ENCODE measurements around the gene ASB2. TPM values are rescaled to one million over a fixed set of nuclear protein-coding genes. Genes with fewer than 3 reads are reported as not detected.

The ASB2 gene
- total RNA-seq, 1 donor from 2014 or later = 1.2 TPM

DNA sequence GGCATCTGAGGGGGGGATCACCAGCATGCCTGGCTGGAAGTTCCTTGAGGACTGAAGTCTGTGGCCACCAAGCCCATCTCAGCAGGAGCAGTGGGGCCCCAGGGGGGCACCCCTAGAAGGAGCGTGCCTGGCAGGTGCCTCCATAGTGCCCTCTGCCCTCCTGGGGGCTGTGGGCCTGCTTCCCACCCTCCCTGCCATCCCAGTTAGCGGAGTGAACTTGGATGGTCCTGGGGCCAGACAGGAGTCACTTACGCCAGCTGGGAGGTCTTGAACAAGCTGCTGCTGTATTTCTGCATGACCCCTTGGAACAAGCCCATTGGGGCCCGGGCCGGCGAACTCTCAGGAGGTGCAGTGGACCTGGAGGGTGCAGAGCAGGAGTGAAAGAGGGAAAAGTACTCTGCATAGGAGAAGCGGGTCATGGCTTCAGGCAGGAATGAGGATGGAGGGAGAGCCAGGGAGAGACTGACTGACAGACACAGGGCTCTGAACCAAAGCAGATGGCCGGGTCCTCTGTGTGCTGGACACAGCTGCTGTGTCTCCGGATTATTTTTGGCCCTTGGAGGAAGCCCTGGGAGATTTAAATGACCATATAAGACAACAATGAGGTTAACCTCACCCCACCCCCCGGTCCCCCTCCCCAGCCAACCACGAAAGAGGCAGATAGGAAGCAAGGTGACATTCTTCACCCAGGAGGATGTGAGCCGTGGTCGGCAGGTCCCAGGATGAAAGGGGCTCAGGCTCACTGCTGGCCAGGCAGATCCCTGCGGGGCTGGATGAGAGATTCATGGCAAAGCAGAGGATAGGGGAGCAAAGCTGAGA is 19.6 kb downstream of the ASB2 start:
- no peak for DNase-seq (ENCODE audit: low spot score in 2 of 2, unreplicated experiment in 2 of 2)
- Mint-ChIP-seq H3K27ac (peak overlapping the region; percentile 19), H3K36me3 (no peaks in the 10 kb centered on the region), H3K4me1 (peaks cover 20% of the 10 kb centered on the region), H3K9me3 (no peaks in the 10 kb centered on the region), H3K4me3 (no peak overlapping the region), H3K27me3 (ENCODE audit: low read depth) (no peaks in the 10 kb centered on the region)
- TF ChIP-seq, protein P1, sequence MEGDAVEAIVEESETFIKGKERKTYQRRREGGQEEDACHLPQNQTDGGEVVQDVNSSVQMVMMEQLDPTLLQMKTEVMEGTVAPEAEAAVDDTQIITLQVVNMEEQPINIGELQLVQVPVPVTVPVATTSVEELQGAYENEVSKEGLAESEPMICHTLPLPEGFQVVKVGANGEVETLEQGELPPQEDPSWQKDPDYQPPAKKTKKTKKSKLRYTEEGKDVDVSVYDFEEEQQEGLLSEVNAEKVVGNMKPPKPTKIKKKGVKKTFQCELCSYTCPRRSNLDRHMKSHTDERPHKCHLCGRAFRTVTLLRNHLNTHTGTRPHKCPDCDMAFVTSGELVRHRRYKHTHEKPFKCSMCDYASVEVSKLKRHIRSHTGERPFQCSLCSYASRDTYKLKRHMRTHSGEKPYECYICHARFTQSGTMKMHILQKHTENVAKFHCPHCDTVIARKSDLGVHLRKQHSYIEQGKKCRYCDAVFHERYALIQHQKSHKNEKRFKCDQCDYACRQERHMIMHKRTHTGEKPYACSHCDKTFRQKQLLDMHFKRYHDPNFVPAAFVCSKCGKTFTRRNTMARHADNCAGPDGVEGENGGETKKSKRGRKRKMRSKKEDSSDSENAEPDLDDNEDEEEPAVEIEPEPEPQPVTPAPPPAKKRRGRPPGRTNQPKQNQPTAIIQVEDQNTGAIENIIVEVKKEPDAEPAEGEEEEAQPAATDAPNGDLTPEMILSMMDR (IDR thresholded peaks at IDR 0.05; ENCODE audit: unreplicated experiment) = no peak

DNA sequence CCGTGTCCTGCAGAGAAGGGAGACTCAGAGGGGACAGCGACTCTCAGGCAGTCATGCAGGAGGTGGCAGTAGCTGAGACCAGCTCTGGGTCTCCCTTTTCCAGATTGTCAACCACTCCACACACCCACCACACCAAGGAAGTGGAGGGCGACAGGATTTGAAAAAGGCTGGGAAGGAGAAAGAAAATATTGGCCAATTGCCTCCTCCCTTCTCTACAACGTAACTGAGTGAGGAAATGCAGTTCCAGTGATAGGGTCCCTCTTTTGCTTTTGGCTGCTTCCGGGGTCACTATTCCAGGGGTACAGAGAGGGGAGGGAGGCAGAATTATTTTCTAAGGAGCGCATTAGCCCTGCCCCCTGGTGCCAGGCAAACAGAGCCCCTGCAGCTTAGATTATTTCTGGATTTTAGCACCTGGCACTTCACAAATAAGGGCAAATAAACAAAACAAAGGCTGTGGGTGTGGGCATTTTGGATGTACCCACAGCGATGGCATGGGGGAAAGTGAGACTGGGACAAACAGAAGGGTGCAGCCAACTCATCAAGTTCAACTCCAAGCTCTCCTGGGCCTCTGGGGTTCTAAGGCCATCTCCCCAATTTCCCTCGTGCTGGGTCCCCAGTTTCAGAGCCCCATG is 20.4 kb downstream of the ASB2 start:
- Mint-ChIP-seq H3K9me3 (no peaks in the 10 kb centered on the region), H3K4me3 (no peak overlapping the region), H3K4me1 (peaks cover 20% of the 10 kb centered on the region), H3K27ac (no peak overlapping the region), H3K27me3 (ENCODE audit: low read depth) (no peaks in the 10 kb centered on the region), H3K36me3 (no peaks in the 10 kb centered on the region)
- no peak for DNase-seq (ENCODE audit: low spot score in 2 of 2, unreplicated experiment in 2 of 2)
- TF ChIP-seq, protein P1 (IDR thresholded peaks at IDR 0.05; ENCODE audit: unreplicated experiment) = no peak

DNA sequence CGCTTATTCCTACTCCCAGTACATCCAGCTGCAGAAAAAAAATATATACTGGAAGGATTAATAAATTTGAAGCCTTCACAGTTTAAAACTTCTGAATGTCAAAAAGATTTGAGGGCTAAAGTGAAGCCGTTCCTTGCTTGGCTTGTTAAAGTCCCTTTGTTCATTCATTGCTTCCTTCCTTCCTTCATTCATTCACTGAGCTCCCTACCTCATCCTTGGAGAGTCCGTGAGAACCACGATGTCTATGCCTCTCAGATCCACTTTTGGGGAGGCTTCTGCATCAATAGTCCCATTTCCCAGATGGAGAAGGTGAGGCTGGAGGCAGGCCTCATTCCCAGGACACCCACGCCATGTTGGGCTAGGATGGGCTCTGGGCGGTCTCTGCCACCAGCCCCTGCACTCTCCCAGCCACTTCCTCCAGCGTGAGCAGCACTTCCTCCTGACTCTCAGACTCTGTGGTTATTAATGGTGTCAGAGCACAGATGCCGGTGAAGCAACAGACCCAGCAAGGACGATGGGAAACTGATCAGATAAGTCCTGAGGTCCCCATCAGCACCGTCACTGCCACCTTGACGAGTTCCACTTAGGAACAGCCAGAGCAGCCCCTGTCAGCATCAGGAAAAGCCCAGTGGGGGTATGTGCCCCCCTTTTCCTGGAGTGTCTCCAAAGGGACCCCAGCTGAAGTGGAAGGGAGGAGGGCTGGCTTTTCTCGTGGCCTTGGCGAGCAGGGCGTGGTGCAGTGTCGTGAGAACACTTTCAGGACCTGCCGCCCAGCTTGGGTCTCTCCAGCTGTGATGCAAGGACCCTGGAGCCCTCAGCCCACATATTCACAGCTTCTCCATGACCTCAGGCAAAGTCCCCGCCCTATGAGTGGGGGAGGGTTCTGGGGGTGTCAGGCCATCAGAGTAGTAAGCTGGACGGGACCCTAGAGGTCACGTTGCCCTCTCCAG is 21.2 kb downstream of the ASB2 start:
- Mint-ChIP-seq H3K27me3 (ENCODE audit: low read depth) (no peaks in the 10 kb centered on the region), H3K9me3 (no peaks in the 10 kb centered on the region), H3K4me1 (peaks cover 17% of the 10 kb centered on the region), H3K27ac (no peak overlapping the region), H3K4me3 (no peak overlapping the region), H3K36me3 (no peaks in the 10 kb centered on the region)
- no peak for DNase-seq (ENCODE audit: low spot score in 2 of 2, unreplicated experiment in 2 of 2)
- TF ChIP-seq, protein P1 (IDR thresholded peaks at IDR 0.05; ENCODE audit: unreplicated experiment) = no peak

DNA sequence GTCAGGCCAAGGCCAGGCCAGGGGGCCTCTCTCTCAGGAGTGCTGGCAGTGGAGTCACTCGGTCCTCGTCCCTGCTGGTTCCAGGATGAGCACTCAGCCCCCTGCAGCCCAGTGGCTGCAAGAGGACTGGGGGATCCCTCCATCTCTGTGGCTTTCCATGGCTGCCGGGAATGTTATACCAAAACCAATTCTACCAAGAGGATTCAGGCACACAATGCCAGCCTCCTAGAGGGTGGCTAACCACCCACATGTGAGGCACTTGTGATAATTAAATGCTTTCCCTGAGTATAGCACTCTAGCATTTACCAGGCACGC is 21.9 kb downstream of the ASB2 start:
- Mint-ChIP-seq H3K4me1 (peaks cover 12% of the 10 kb centered on the region), H3K27me3 (ENCODE audit: low read depth) (no peaks in the 10 kb centered on the region), H3K36me3 (no peaks in the 10 kb centered on the region), H3K27ac (no peak overlapping the region), H3K4me3 (no peak overlapping the region), H3K9me3 (no peaks in the 10 kb centered on the region)
- TF ChIP-seq, protein P1 (IDR thresholded peaks at IDR 0.05; ENCODE audit: unreplicated experiment) = no peak
- DNase-seq (ENCODE audit: low spot score in 2 of 2, unreplicated experiment in 2 of 2) = no peak

DNA sequence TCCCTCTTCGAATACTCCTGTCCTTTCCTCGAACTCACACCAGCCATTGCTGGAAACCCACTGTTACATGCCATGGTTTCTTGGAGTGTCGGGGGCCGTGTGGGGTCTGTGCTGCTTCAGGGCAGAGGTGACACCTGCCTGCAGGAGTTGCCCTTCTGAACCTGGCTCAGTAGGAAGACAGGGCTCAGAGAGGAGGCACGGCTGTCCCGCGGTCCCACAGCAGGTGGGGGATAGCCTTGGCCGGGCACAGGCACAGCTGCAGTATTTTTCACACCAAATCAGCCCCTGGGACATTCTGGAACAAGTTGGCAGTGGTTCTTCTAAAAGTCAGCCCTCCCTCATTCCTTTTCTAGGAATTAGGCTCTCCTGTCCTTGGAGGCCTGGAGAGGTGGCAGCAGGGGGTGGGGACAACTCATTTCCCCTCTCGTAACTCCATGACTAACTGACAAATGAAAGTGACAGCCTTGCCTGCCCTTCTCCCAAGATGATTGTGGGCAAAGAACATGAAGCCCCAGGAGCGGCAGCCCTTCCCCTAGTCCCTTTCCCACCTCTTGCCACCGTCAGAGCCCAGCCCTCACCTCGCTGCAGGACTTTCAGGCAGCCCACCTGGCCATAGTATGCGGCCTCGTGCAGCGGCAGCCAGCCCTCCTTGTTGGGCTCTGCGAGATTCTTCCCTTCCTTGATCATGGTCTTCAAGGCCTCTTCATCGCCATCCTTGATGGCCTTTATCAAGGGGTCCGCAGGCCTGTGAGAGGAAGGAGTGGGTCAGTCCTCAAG is 22.4 kb downstream of the ASB2 start:
- no peaks in the 10 kb centered on the region for H3K27me3 Mint-ChIP-seq (ENCODE audit: low read depth)
- H3K36me3 Mint-ChIP-seq = no peaks in the 10 kb centered on the region
- peaks cover 6% of the 10 kb centered on the region for H3K4me1 Mint-ChIP-seq
- no peak overlapping the region for H3K4me3 Mint-ChIP-seq
- no peaks in the 10 kb centered on the region for H3K9me3 Mint-ChIP-seq
- TF ChIP-seq, protein P1 (IDR thresholded peaks at IDR 0.05; ENCODE audit: unreplicated experiment) = no peak
- H3K27ac Mint-ChIP-seq = no peak overlapping the region
- DNase-seq (ENCODE audit: low spot score in 2 of 2, unreplicated experiment in 2 of 2) = no peak
